ENCODE data around the gene TMEM123. TPM values are rescaled to one million over a fixed set of nuclear protein-coding genes. Genes with fewer than 3 reads are reported as not detected.

The TMEM123 gene
- polyA plus RNA-seq, 1 experiment = 434 TPM

DNA sequence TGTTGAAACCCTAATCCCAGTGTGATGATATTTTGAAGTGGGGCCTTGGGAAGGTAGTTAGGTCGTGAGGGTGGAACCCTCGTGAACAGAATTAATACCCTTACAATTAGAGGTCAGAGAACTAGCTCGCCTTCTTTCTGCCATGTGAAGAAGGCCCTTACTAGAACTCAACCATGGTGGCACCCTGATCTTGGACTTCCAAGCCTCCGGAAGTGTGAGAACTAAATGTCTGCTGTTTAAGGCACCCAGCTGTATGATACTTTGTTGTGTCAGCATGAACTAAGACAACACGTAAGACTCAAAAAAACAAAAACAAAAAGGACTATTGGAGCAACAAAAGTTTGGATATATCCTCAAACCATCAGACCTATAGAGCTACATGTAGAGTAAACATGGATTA is 52.0 kb downstream of the TMEM123 start:
- H3K4me3 ChIP-seq (ENCODE audit: low read depth, low read length) = no peak overlapping the region
- no peaks in the 10 kb centered on the region for H3K27me3 ChIP-seq (ENCODE audit: control insufficient read depth, insufficient read depth, low read length)
- no peaks in the 10 kb centered on the region for H3K9me3 ChIP-seq (ENCODE audit: control insufficient read depth, insufficient read depth, low read length)
- no peak for DNase-seq (ENCODE audit: low read depth, low spot score)
- TF ChIP-seq, protein P1, sequence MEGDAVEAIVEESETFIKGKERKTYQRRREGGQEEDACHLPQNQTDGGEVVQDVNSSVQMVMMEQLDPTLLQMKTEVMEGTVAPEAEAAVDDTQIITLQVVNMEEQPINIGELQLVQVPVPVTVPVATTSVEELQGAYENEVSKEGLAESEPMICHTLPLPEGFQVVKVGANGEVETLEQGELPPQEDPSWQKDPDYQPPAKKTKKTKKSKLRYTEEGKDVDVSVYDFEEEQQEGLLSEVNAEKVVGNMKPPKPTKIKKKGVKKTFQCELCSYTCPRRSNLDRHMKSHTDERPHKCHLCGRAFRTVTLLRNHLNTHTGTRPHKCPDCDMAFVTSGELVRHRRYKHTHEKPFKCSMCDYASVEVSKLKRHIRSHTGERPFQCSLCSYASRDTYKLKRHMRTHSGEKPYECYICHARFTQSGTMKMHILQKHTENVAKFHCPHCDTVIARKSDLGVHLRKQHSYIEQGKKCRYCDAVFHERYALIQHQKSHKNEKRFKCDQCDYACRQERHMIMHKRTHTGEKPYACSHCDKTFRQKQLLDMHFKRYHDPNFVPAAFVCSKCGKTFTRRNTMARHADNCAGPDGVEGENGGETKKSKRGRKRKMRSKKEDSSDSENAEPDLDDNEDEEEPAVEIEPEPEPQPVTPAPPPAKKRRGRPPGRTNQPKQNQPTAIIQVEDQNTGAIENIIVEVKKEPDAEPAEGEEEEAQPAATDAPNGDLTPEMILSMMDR (IDR thresholded peaks at IDR 0.05; ENCODE audit: low read depth, low read length) = no peak
- no peak overlapping the region for H3K27ac ChIP-seq (ENCODE audit: low read depth, low read length)
- ChIA-PET CTCF (interaction anchor here (5.8 kb wide), 1 partner anchor 10 kb away, joined by 55 read pairs; no protein-coding TSS in a partner anchor), POLR2A (no interaction called here)

DNA sequence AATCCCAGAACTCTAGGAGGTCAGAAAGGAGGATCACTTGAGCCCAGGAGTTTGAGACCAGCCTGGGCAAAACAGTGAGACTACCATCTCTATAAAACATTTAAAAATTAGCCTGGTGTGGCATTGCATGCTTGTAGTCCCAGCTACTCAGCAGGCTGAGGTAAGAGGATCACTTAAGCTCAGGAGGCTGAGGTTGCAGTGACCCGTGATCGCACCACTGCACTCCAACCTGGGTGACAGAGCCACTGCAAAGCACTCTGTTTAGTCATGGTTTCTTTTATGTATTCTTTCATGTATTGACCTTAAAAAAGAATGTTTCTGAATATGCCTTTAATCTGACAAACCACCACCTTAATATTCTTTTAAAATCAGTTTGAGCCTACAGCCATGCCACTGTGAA is 53.4 kb downstream of the TMEM123 start:
- Histone ChIP-seq H3K4me3 (ENCODE audit: low read depth, low read length) (no peak overlapping the region), H3K27me3 (ENCODE audit: control insufficient read depth, insufficient read depth, low read length) (no peaks in the 10 kb centered on the region), H3K27ac (ENCODE audit: low read depth, low read length) (no peak overlapping the region), H3K9me3 (ENCODE audit: control insufficient read depth, insufficient read depth, low read length) (no peaks in the 10 kb centered on the region)
- TF ChIP-seq, protein P1 (IDR thresholded peaks at IDR 0.05; ENCODE audit: low read depth, low read length) = no peak
- ChIA-PET POLR2A (no interaction called here), CTCF (interaction anchor here (5.8 kb wide), 1 partner anchor 8 kb away, joined by 55 read pairs; no protein-coding TSS in a partner anchor)
- no peak for DNase-seq (ENCODE audit: low read depth, low spot score)

DNA sequence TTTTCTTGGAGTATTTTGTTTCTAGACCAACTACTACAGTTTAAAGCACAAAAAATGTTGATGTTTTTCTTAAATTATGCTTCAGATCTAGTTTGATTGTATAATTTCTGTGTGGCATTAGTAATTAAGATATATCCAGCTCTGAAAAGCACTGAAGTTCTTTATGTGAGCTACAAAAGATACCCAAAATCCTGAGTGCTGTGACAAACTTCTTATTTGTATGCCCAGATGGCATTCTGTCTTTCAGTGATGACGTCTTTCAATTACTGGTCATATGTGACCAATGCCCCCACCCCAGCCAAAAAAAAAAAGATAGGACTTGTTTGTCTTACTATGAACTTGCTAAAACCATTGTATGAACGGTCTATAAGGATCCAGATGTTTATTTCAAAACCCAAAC is 54.3 kb downstream of the TMEM123 start:
- TF ChIP-seq, protein P1 (IDR thresholded peaks at IDR 0.05; ENCODE audit: low read depth, low read length) = no peak
- no peaks in the 10 kb centered on the region for H3K27me3 ChIP-seq (ENCODE audit: control insufficient read depth, insufficient read depth, low read length)
- no peaks in the 10 kb centered on the region for H3K9me3 ChIP-seq (ENCODE audit: control insufficient read depth, insufficient read depth, low read length)
- no peak overlapping the region for H3K4me3 ChIP-seq (ENCODE audit: low read depth, low read length)
- ChIA-PET CTCF (interaction anchor here (0.9 to 5.8 kb wide), 3 partner anchors 7 to 268 kb away, joined by 3 to 55 read pairs (median 3); no protein-coding TSS in a partner anchor), POLR2A (no interaction called here)
- H3K27ac ChIP-seq (ENCODE audit: low read depth, low read length) = no peak overlapping the region
- DNase-seq (ENCODE audit: low read depth, low spot score) = no peak

DNA sequence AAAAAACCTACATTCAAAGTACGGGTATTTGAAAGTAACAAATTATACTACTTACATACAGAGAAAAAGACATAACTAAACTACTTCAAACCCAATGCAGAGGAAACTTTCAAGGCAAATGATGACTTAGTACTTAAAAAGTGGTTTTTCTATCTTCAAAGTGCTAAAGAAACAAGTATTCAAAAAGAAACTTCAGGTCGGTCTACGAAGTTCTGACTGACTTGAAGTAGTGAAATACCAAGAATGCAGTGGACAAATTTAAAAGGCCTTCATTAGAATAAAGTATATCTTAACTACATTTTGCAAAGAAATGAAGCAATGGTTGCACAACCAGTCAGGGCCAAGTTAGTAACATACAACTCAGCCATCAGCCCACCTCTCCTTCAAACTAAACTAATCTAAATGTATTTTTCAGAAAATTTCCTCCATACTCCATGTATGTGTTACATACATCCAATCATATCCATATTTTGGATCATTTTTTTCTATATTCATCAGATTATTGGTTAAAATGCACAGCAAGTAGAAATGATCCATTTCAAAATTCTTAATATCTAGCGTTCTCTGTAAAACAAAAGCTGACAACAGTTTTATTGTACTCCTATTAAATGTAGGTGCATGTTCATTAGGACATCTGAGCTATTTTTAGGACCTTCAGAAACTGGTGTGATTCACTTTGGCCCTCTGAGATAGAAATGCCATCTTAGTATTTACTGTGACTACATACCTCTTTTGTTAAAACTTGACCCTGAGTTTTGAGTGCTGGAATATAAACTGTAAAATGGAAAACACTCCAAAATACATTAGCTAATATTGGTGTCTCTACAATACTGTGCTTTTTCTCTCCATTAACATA is 55.6 kb downstream of the TMEM123 start:
- H3K4me3 ChIP-seq (ENCODE audit: low read depth, low read length) = no peak overlapping the region
- H3K27ac ChIP-seq (ENCODE audit: low read depth, low read length) = no peak overlapping the region
- TF ChIP-seq, protein P1 (IDR thresholded peaks at IDR 0.05; ENCODE audit: low read depth, low read length) = no peak
- ChIA-PET POLR2A (no interaction called here), CTCF (interaction anchor here (1.0 to 5.8 kb wide), 2 partner anchors 6 to 270 kb away, joined by 3 to 55 read pairs; no protein-coding TSS in a partner anchor)
- H3K27me3 ChIP-seq (ENCODE audit: control insufficient read depth, insufficient read depth, low read length) = no peaks in the 10 kb centered on the region
- H3K9me3 ChIP-seq (ENCODE audit: control insufficient read depth, insufficient read depth, low read length) = no peaks in the 10 kb centered on the region
- DNase-seq (ENCODE audit: low read depth, low spot score) = no peak

DNA sequence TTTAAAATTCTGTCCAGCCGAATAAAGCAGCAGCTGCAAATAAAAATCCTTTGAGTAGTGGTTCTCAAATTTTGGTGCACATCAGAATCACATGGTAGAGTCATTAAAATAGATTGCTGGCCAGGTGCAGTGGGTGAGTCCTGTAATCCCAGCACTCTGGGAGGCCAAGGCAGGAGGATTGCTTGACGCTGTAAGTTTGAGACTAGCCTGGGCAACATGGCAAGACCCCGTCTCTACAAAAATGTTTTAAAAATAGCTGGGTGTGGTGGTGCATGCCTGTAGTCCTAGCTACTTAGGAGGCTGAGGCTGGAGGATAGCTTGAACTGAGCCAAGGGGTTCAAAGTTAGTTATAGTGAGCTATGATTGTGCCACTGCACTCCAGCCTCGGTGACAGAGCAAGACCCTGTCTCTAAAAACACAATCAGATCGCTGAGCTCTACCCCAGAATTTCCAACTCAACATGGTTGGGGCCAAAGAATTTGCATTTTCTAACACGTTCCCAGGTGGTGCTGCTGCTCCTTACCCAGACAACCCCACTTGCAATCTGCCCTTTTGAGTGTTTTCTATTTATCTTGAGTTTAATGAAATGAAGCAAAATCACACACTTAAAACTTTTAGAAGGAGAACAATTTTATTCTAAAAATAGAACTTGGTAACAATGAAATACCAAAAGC is 56.7 kb downstream of the TMEM123 start:
- DNase-seq (ENCODE audit: low read depth, low spot score) = no peak
- H3K27me3 ChIP-seq (ENCODE audit: control insufficient read depth, insufficient read depth, low read length) = no peaks in the 10 kb centered on the region
- ChIA-PET CTCF (no interaction called here), POLR2A (no interaction called here)
- TF ChIP-seq, protein P1 (IDR thresholded peaks at IDR 0.05; ENCODE audit: low read depth, low read length) = no peak
- no peak overlapping the region for H3K4me3 ChIP-seq (ENCODE audit: low read depth, low read length)
- no peak overlapping the region for H3K27ac ChIP-seq (ENCODE audit: low read depth, low read length)
- H3K9me3 ChIP-seq (ENCODE audit: control insufficient read depth, insufficient read depth, low read length) = no peaks in the 10 kb centered on the region
